Amniotic stem cell (primary cell): ENCODE results near the gene CETN1.
A peak's percentile ranks its signal among the peaks of the same experiment; 100 is the strongest.

Source experiments
- DNase-seq: peaks from one replicate; lab custom pipeline; 2025; lab: John Stamatoyannopoulos, UW

CETN1 gene

DNA sequence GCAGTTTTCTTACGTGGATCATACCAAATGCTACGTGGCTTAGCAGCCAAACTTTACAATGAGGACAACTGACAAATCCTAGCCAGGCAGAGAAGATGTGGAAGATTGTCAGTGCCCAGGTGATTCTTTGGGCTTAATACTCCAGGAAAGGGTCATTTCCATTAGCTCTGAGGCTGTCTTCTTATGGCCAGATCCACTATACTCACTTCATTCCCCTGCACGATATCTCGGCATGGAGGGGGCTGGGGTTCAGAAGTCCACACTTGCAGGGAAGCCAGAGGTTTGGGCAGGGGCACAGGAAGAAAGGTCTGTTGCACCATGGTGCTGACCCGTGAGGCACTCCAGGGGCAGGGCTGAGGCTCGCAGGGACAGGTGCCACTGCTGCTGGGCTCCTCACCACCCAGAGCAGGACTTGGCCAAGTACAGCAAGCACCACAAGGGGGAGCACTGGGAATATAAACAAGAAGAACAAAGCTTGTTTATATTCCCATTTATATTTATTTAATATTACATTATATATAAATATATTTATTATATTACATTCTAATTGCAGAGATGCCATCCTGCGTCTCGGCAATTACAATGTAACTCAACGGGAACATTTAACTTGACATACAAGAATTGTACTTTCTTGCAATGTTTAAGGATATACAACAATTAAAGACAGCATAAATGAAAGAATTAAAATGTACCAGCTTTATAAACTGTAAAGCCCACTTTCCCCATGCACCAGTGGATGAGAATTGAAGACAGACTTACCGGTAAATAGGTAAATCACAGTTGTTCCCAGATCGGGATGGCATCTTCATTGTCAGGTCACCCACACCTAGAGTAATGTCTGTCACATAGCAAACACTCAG, 43.8 kb downstream of the CETN1 start:
- DNase-seq, result peak; percentile 81

DNA sequence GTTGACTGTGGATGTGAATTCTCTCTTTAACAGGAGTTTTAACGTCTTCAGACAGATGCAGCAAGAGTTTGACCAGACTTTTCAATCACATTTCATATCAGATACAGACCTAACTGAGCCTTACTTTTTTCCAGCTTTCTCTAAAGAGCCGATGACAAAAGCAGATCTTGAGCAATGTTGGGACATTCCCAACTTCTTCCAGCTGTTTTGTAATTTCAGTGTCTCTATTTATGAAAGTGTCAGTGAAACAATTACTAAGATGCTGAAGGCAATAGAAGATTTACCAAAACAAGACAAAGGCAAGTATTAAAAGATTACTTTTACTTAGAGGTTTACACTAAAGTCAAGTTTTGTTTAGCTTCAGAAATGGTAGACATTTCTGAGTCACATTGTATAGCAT, 47.1 kb downstream of the CETN1 start:
- DNase-seq, result no peak

DNA sequence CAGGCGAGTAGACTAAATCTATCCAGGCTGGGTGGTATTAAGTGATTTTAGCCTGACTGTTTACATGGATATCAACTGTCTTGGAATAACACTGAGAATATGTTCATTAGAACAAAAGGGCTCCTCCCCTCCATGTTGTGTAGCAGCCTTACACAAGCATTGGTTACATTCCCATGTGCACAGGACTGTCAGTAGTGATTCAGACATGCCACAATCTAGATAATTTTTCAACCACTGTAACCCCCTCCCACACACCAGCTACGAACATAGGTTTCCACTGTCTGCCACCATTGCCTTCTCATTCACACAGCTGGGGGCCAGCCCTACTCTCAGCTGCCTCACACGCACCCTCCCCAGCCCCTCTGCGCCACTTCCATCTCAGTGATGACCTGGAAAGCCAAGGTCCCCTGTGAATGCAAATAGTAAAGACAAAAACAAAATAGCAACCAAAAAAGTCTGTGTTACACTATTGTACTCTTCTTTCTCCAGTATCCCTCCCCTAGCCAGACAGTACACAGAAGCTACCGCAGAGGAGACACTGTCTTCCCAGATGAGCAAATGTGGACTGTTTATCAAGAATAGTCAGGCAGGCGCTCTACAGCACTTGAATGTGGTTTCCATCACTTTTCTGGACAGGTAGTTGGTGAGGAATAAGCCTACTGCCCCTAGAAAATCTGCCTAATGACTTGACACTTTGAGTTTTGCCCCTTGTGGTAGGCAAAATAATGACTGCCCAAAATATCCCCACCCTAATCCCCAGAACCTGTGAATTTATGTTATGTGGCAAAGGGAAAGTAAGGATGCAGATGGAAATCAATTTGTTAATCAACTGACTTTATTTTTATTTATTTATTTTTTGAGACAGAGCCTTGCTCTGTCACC, 49.3 kb downstream of the CETN1 start:
- DNase-seq, result no peak

DNA sequence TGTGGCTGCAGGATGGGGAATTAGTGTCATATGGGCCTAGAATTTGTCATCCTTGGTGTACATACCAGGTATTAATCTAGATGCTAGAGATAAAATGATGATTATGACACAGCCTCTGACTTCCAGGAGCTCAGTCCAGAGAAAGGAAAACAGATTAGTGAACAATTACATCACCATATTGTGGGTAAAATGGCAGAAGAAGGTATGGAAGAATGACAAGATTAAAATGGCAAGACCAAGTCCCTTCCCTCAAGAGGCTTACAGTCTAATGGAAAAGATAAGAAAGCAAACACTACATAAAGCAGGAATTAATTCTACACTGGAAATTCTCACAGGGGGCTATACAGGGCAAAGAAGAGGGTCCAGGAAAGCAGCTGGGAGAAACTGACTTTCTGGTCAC, 51.4 kb downstream of the CETN1 start:
- DNase-seq, result no peak
